Upper lobe of left lung (tissue), 4 donors: ENCODE measurements around the gene TUSC1.

Source experiments
- EP300 ChIP-seq, 4 donors: sonication (generic); formaldehyde crosslinking; IDR thresholded peaks; one replicate each; pipeline ENCODE4 v1.5.1; 2017; ENCODE audit warnings: antibody characterized with exemption in 4 of 4, control low read depth in 2 of 4
- POLR2A ChIP-seq, 4 donors: fragments of 450-650 bp; IDR thresholded peaks; one replicate each; pipeline ENCODE4 v1.5.1; 2016 to 2017; ENCODE audit warnings: antibody characterized with exemption in 4 of 4, mild to moderate bottlenecking in 2 of 4
- POLR2AphosphoS5 ChIP-seq, 2 donors: sonication (generic); formaldehyde crosslinking; IDR thresholded peaks; one replicate each; pipeline ENCODE4 v1.5.1; 2017; ENCODE audit warnings: antibody characterized with exemption in 2 of 2
- TF ChIP-seq, protein P1 (sequence below), 6 experiments: fragments of 450-650 bp in 4 of 6; fragments of 200-600 bp in 2 of 6; sonication (generic) in 2 of 6; IDR thresholded peaks; one replicate each; pipeline ENCODE4 v1.5.1; 2016 to 2019; ENCODE audit warnings: antibody characterized with exemption in 6 of 6

DNA sequence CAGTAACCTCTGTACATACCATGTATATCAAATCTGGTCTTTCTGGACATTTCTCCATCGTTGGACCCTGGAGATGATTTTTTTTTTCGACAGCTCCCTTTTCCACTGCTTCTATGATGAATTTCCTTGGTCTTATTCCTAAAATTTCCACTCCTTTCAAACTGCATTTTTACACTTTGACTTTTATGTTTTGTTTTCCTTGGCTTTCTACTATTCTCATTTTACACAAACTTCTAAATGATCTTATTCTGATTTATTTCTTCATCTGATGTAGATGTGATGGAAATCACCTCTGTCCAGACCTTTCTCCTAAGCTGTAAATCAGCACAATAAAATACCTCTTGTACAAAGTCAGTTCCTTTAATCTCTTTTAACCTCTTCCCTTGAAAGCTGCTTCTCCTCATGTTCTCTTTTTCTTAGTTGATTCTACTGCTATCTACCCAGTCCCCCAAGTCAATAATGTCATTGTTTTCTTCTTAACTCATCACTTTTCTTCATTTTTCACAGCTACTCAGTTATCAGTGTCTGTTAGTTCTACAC lies 48.7 kb upstream of the TUSC1 start:
- TF ChIP-seq, protein P1, sequence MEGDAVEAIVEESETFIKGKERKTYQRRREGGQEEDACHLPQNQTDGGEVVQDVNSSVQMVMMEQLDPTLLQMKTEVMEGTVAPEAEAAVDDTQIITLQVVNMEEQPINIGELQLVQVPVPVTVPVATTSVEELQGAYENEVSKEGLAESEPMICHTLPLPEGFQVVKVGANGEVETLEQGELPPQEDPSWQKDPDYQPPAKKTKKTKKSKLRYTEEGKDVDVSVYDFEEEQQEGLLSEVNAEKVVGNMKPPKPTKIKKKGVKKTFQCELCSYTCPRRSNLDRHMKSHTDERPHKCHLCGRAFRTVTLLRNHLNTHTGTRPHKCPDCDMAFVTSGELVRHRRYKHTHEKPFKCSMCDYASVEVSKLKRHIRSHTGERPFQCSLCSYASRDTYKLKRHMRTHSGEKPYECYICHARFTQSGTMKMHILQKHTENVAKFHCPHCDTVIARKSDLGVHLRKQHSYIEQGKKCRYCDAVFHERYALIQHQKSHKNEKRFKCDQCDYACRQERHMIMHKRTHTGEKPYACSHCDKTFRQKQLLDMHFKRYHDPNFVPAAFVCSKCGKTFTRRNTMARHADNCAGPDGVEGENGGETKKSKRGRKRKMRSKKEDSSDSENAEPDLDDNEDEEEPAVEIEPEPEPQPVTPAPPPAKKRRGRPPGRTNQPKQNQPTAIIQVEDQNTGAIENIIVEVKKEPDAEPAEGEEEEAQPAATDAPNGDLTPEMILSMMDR (IDR thresholded peaks at IDR 0.05) = no peak
- TF ChIP-seq POLR2A (IDR thresholded peaks at IDR 0.05) (no peak), POLR2AphosphoS5 (IDR thresholded peaks at IDR 0.05) (no peak), EP300 (IDR thresholded peaks at IDR 0.05) (no peak)
